B cell (primary cell): ENCODE results near the gene ZIC4. TPM values are rescaled to one million over a fixed set of nuclear protein-coding genes. Genes with fewer than 3 reads are reported as not detected.
A peak's percentile ranks its signal among the peaks of the same experiment; 100 is the strongest.

ENCODE experiments used
- ATAC-seq: fragments of 200-7000 bp; cut with Tn5 transposase; one replicate; pipeline ENCODE4 v1.10.0; 2021; ENCODE audit warnings: low read depth, mild to moderate bottlenecking, moderate number of reproducible peaks, moderate library complexity
- CTCF ChIA-PET: fragments of 350-600 bp; sonication (Branson Sonifier 250); formaldehyde crosslinking; loops from one replicate; lab custom pipeline; 2021; ENCODE audit warnings: antibody characterized with exemption, inconsistent platforms; lab: Charles Lee
- POLR2A ChIA-PET: fragments of 350-600 bp; sonication (Branson Sonifier 250); formaldehyde crosslinking; loops from one replicate; lab custom pipeline; 2021; ENCODE audit warnings: antibody characterized with exemption; lab: Charles Lee
- DNase-seq: peaks from one replicate; pipeline ENCODE4 v3.0.0; 2013
- H2AFZ ChIP-seq: 2 replicates; pipeline ENCODE4 v1.6.1; 2012; ENCODE audit warnings: mild to moderate bottlenecking, low read depth, low read length; ENCODE audit not compliant: insufficient read depth, poor library complexity, severe bottlenecking
- H3K27ac ChIP-seq, 2 donors: 1 replicate in 1 of 2; 2 replicates in 1 of 2; pipeline ENCODE4 v1.5.1; 2012 to 2013; ENCODE audit warnings: low read length in 2 of 2, mild to moderate bottlenecking in 2 of 2, moderate library complexity in 1 of 2
- H3K27me3 ChIP-seq, 4 experiments: fragments of 200-600 bp in 1 of 4; sonication (generic) in 1 of 4; replicated peaks in 1 of 4; 1 replicate in 2 of 4; 2 replicates in 2 of 4; pipeline versions ENCODE4 v1.6.1 to v1.7.0; 2013 to 2016; ENCODE audit warnings: low read length in 3 of 4, mild to moderate bottlenecking in 2 of 4, mixed read lengths in 1 of 4, moderate library complexity in 1 of 4; ENCODE audit not compliant: insufficient read depth in 4 of 4, control insufficient read depth in 3 of 4; ENCODE audit errors: control extremely low read depth in 1 of 4
- H3K36me3 ChIP-seq, 2 experiments: replicated peaks in 1 of 2; 1 replicate in 1 of 2; 2 replicates in 1 of 2; pipeline versions ENCODE4 v1.6.1 to v1.7.1; 2013; ENCODE audit warnings: low read length in 1 of 2; ENCODE audit not compliant: insufficient read depth in 2 of 2, control insufficient read depth in 1 of 2; ENCODE audit errors: control extremely low read depth in 1 of 2, extremely low read depth in 1 of 2
- H3K4me1 ChIP-seq, 2 donors: fragments of 200-600 bp in 1 of 2; sonication (generic) in 1 of 2; 1 replicate in 1 of 2; 2 replicates in 1 of 2; pipeline versions ENCODE4 v1.5.1 to v1.6.1; 2013 to 2017; ENCODE audit warnings: low read length in 2 of 2; ENCODE audit not compliant: control insufficient read depth in 2 of 2, insufficient read depth in 2 of 2
- H3K4me2 ChIP-seq: replicated peaks from 2 replicates; pipeline ENCODE3; 2012; ENCODE audit warnings: mild to moderate bottlenecking, low read depth, low read length; ENCODE audit not compliant: poor library complexity, severe bottlenecking
- H3K4me3 ChIP-seq, 5 experiments: fragments of 200-600 bp in 1 of 5; sonication (generic) in 1 of 5; 1 replicate in 3 of 5; 2 replicates in 2 of 5; pipeline versions ENCODE4 v1.5.1 to v1.7.0; 2011 to 2016; ENCODE audit warnings: low read length in 4 of 5, mild to moderate bottlenecking in 4 of 5, low read depth in 2 of 5, control low read depth in 1 of 5, moderate library complexity in 1 of 5; ENCODE audit not compliant: insufficient read depth in 1 of 5; ENCODE audit errors: control extremely low read depth in 1 of 5, extremely low read depth in 1 of 5
- H3K79me2 ChIP-seq: fragments of 200-600 bp; sonication (generic); one replicate; pipeline ENCODE4 v1.6.0; 2016; ENCODE audit warnings: low read length; ENCODE audit not compliant: control insufficient read depth, insufficient read depth
- H3K9ac ChIP-seq: fragments of 200-600 bp; sonication (generic); 2 replicates; pipeline ENCODE4 v1.6.1; 2017; ENCODE audit warnings: mild to moderate bottlenecking, low read length, moderate library complexity
- H3K9me3 ChIP-seq, 3 donors: one replicate each; pipeline versions ENCODE4 v1.6.1 to v1.7.1; 2013; ENCODE audit warnings: low read length in 2 of 3; ENCODE audit not compliant: control insufficient read depth in 2 of 3, insufficient read depth in 1 of 3; ENCODE audit errors: control extremely low read depth in 1 of 3
- H4K20me1 ChIP-seq: 2 replicates; pipeline ENCODE4 v1.6.0; 2012; ENCODE audit warnings: mild to moderate bottlenecking, low read length; ENCODE audit not compliant: insufficient read depth, control insufficient read depth, poor library complexity, severe bottlenecking
- H3K27ac Mint-ChIP-seq: one replicate; pipeline ENCODE4 v1.8.0; 2021; ENCODE audit warnings: mixed read lengths
- H3K27me3 Mint-ChIP-seq: one replicate; pipeline ENCODE4 v1.8.0; 2021; ENCODE audit warnings: mixed read lengths
- H3K4me1 Mint-ChIP-seq: one replicate; pipeline ENCODE4 v1.8.0; 2021; ENCODE audit warnings: mixed read lengths
- H3K4me3 Mint-ChIP-seq: one replicate; pipeline ENCODE4 v1.8.0; 2021; ENCODE audit warnings: mixed read lengths
- H3K9me3 Mint-ChIP-seq: one replicate; pipeline ENCODE4 v1.8.0; 2022; ENCODE audit warnings: mixed read lengths; ENCODE audit not compliant: insufficient read depth
- EZH2 ChIP-seq: IDR thresholded peaks from 2 replicates; pipeline ENCODE4 v1.6.1; 2012; ENCODE audit warnings: borderline replicate concordance, low read depth, mild to moderate bottlenecking, moderate library complexity, low read length; ENCODE audit not compliant: insufficient read depth, poor library complexity, severe bottlenecking
- WGBS: methylation state at CpG from one replicate; pipeline ENCODE4 v1.1.5; 2013; ENCODE audit warnings: missing lambda C conversion rate; ENCODE audit not compliant: insufficient coverage; 5-methylcytosine and 5-hydroxymethylcytosine counted together
- intact Hi-C: fragments of 100-400 bp; cut with micrococcal nuclease; formaldehyde crosslinking; loops from one replicate; pipeline ENCODE4 v1.10.0; 2022
- polyA plus RNA-seq: library from polyadenylated mRNA; depleted of rRNA; stranded (reverse); fragments of >200 nt; gene quantifications from 2 replicates; pipeline ENCODE4 v1.2.3, GENCODE V29; 2012
- total RNA-seq, 2 donors: library from RNA; stranded (reverse); fragments of 120-200 nt in 1 of 2; gene quantifications; 1 replicate in 1 of 2; 2 replicates in 1 of 2; pipeline versions ENCODE4 v1.2.3 to v1.2.4, GENCODE V29; 2013 to 2022
- TF ChIP-seq, protein P1 (sequence below): fragments of 200-600 bp; IDR thresholded peaks from one replicate; pipeline ENCODE4 v1.8.0; 2022; ENCODE audit warnings: antibody characterized with exemption, mild to moderate bottlenecking

The ZIC4 gene
- total and polyA plus RNA-seq, 2 donors (not counting 1 experiment from before 2014, with no cell fraction given): not detected

DNA sequence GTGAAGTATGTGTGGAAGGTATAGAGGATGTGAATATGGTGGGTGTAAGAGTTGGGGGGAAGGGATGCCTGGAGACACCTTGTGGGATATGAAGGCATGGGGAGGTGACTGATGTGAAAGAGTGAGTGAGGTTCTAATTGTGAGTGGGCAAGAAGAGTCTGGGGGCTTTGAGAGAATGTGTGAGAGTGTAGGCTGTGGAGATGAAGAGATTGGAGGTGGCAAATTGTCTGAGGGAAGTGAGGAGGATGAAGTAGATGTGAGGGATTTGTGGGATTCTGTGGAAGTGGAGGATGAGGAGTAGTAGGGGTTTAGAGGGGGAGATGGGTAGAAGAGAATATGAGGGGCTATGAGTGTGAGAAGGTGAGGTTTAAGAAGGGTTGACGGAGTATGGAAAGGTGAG, 41.6 kb downstream of the ZIC4 start:
- ATAC-seq (no peak), DNase-seq (no peak)
- TF ChIP-seq, protein P1, sequence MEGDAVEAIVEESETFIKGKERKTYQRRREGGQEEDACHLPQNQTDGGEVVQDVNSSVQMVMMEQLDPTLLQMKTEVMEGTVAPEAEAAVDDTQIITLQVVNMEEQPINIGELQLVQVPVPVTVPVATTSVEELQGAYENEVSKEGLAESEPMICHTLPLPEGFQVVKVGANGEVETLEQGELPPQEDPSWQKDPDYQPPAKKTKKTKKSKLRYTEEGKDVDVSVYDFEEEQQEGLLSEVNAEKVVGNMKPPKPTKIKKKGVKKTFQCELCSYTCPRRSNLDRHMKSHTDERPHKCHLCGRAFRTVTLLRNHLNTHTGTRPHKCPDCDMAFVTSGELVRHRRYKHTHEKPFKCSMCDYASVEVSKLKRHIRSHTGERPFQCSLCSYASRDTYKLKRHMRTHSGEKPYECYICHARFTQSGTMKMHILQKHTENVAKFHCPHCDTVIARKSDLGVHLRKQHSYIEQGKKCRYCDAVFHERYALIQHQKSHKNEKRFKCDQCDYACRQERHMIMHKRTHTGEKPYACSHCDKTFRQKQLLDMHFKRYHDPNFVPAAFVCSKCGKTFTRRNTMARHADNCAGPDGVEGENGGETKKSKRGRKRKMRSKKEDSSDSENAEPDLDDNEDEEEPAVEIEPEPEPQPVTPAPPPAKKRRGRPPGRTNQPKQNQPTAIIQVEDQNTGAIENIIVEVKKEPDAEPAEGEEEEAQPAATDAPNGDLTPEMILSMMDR: no peak
- no peak for TF ChIP-seq EZH2
- intact Hi-C loops: no loop called here
- Histone ChIP-seq H4K20me1 (no peaks in the 10 kb centered on the region), H3K27me3 (peaks cover 0 to 33% (median 24%) of the 10 kb centered on the region in 4 experiments), H3K79me2 (no peaks in the 10 kb centered on the region), H3K4me2 (no peak overlapping the region), H3K36me3 (no peaks in the 10 kb centered on the region), H3K4me1 (no peaks in the 10 kb centered on the region), H3K4me3 (no peak overlapping the region), H2AFZ (no peak overlapping the region), H3K27ac (no peak overlapping the region), H3K9ac (no peak overlapping the region), H3K9me3 (peaks cover 0 to 10% (median 0%) of the 10 kb centered on the region in 3 donors)
- ChIA-PET CTCF (no interaction called here), POLR2A (no interaction called here)
- H3K9me3 Mint-ChIP-seq: no peaks in the 10 kb centered on the region
- H3K4me3 Mint-ChIP-seq: no peak overlapping the region
- peaks cover 47% of the 10 kb centered on the region for H3K27me3 Mint-ChIP-seq
- WGBS: 42% methylated on average over 1 of the region's 1 CpG
- H3K4me1 Mint-ChIP-seq: no peaks in the 10 kb centered on the region
- H3K27ac Mint-ChIP-seq: no peak overlapping the region

DNA sequence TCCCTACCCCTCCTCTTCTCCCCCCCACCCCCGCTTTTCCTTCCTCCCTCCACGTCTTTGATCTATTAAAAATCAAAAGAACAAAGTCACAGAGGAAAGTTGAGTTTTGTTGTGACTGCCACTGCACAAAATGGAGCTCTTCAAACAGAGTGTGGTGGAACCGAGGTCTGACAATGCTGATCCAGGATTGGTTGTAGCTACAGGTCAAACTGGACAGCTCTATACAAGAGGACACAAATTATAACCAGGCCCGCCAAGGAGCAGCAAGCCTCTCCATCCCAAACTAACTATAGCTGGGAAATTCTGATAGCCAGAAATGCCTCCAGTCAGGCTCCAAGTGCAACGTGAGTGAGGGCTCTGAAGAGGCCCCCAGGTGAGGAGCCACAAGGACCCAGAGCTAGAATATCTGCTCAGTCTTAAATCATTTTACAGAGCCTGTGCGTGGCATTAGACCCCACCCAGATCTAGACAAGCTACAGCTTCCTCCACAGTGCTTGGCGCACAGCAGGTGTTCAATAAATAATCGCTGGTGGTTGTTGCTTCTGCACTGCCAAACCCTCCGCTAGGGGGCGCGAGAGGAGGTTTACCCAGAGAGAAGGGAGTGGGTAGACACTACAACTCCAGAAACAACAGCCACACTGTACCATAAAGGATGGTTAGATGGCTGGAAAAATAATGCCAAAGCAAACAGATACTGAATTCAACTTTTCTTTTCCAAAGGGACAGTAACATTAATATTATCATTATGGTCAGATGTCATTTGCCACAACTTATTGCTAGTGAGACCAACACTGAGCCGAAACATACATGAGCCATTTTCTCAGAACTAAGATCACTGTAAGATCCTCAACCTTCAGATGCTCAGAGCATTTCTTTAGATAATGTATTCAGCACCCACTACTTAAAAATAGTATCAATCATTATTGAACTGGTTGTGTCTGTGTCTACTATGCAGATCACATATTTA, 44.6 kb downstream of the ZIC4 start:
- Mint-ChIP-seq H3K27me3 (peaks cover 51% of the 10 kb centered on the region), H3K4me3 (no peak overlapping the region), H3K9me3 (no peaks in the 10 kb centered on the region), H3K4me1 (no peaks in the 10 kb centered on the region), H3K27ac (no peak overlapping the region)
- CTCF ChIA-PET: no interaction called here
- no peaks in the 10 kb centered on the region for H3K36me3 ChIP-seq
- no peak overlapping the region for H3K4me3 ChIP-seq
- TF ChIP-seq EZH2: no peak
- TF ChIP-seq, protein P1: peak; percentile 21
- ATAC-seq (no peak), DNase-seq (no peak)
- H3K27me3 ChIP-seq: peaks cover 0 to 48% (median 27%) of the 10 kb centered on the region in 4 experiments
- H3K9ac ChIP-seq: no peak overlapping the region
- intact Hi-C loops: no loop called here
- WGBS: 5% methylated on average over 2 of the region's 12 CpGs
- no peaks in the 10 kb centered on the region for H3K4me1 ChIP-seq
- no peaks in the 10 kb centered on the region for H3K79me2 ChIP-seq
- H2AFZ ChIP-seq: no peak overlapping the region
- no peak overlapping the region for H3K27ac ChIP-seq
- H3K4me2 ChIP-seq: no peak overlapping the region
- POLR2A ChIA-PET: no interaction called here
- no peaks in the 10 kb centered on the region for H4K20me1 ChIP-seq
- H3K9me3 ChIP-seq: peaks cover 0 to 21% (median 0%) of the 10 kb centered on the region in 3 donors
